OCI-LY7 (cell line): ENCODE measurements around the gene TMED1.

Experiments used
- CTCF ChIP-seq: fragments of 200-600 bp; sonication (generic); conservative IDR thresholded peaks from 2 replicates; pipeline ENCODE4 v1.5.1; 2014; ENCODE audit warnings: mild to moderate bottlenecking, antibody characterized with exemption, low read length, moderate library complexity, mixed read lengths
- EZH2phosphoT487 ChIP-seq: fragments of 200-600 bp; sonication (generic); IDR thresholded peaks from 2 replicates; pipeline ENCODE4 v1.6.1; 2018; ENCODE audit warnings: low read depth, borderline replicate concordance, mild to moderate bottlenecking, mixed run types, antibody characterized with exemption, low read length, moderate library complexity, mixed read lengths

- TF ChIP-seq CTCF (no peak), EZH2phosphoT487 (no peak)
These were observed 46.1 kb upstream of the TMED1 start for GRCh38 chr19:10882108-10882457.
